ENCODE results near the gene ZNF331. TPM values are rescaled to one million over a fixed set of nuclear protein-coding genes. Genes with fewer than 3 reads are reported as not detected.

Gene ZNF331
- polyA plus RNA-seq, 1 donor (not counting 4 experiments of a cell fraction or from before 2014, with no cell fraction given): 5.1 TPM

DNA sequence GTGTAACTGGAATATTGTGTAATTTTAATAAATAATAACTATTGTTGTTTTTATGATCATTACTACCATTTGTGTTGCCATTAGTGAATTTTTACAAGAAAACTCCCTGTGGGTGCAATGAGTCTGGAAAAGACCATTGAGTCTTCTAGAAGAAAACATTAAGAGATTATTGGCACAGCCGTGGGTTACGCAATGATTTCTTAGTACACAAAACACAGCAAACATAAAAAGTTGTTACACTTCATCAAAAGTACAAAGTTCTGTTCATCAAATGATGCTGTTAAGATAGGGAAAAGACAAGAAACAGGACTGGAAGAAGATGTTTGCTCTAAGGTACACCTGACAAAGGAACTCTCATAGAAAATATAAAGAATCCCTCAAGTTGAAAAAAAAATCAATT lies 41.6 kb downstream of the ZNF331 start:
- Histone ChIP-seq H3K9me1 (ENCODE audit: control insufficient read depth, extremely low read depth, insufficient read depth, low read length) (no peaks in the 10 kb centered on the region), H3K9ac (ENCODE audit: control insufficient read depth, extremely low read depth, insufficient read depth, low read length) (no peak overlapping the region), H3K4me1 (ENCODE audit: control insufficient read depth, extremely low read depth, insufficient read depth, low read length) (no peaks in the 10 kb centered on the region), H4K20me1 (ENCODE audit: control insufficient read depth, extremely low read depth, insufficient read depth, low read length) (no peaks in the 10 kb centered on the region), H2AFZ (ENCODE audit: control insufficient read depth, low read length) (no peak overlapping the region), H3K4me3 (ENCODE audit: control insufficient read depth in 2 of 3, extremely low read depth in 1 of 3, insufficient read depth in 2 of 3, low read depth in 1 of 3, low read length in 3 of 3) (no peak overlapping the region), H3K79me2 (ENCODE audit: control insufficient read depth, insufficient read depth, low read length) (no peaks in the 10 kb centered on the region), H3K4me2 (ENCODE audit: control insufficient read depth, extremely low read depth, insufficient read depth, low read depth, low read length) (no peak overlapping the region), H3K27me3 (ENCODE audit: control insufficient read depth, extremely low read depth, insufficient read depth, low read length) (no peaks in the 10 kb centered on the region), H3K27ac (ENCODE audit: control insufficient read depth, insufficient read depth, low read length) (no peak overlapping the region), H3K36me3 (ENCODE audit: control insufficient read depth in 2 of 2, extremely low read depth in 1 of 2, insufficient read depth in 2 of 2, low read length in 2 of 2) (peaks cover 6 to 10% of the 10 kb centered on the region in 2 experiments), H3K9me3 (ENCODE audit: control insufficient read depth, low read depth, low read length) (peaks cover 15% of the 10 kb centered on the region)
- DNase-seq (ENCODE audit: low read depth, low spot score) (no peak), FAIRE-seq (no peak)
- no peak for TF ChIP-seq EZH2 (IDR thresholded peaks at IDR 0.05; ENCODE audit: low read length)
- TF ChIP-seq, protein P1, sequence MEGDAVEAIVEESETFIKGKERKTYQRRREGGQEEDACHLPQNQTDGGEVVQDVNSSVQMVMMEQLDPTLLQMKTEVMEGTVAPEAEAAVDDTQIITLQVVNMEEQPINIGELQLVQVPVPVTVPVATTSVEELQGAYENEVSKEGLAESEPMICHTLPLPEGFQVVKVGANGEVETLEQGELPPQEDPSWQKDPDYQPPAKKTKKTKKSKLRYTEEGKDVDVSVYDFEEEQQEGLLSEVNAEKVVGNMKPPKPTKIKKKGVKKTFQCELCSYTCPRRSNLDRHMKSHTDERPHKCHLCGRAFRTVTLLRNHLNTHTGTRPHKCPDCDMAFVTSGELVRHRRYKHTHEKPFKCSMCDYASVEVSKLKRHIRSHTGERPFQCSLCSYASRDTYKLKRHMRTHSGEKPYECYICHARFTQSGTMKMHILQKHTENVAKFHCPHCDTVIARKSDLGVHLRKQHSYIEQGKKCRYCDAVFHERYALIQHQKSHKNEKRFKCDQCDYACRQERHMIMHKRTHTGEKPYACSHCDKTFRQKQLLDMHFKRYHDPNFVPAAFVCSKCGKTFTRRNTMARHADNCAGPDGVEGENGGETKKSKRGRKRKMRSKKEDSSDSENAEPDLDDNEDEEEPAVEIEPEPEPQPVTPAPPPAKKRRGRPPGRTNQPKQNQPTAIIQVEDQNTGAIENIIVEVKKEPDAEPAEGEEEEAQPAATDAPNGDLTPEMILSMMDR (optimal IDR thresholded peaks at IDR 0.05 in 1 of 3, IDR thresholded peaks at IDR 0.05 in 1 of 3, conservative IDR thresholded peaks at IDR 0.05 in 1 of 3; ENCODE audit: extremely low read depth in 1 of 3, insufficient read depth in 2 of 3, low read length in 3 of 3): no peak
- dilution Hi-C loops (cut with MboI; ENCODE audit: extremely low pct_ligation_motif_present, low sequenced_read_pairs): no loop called here

DNA sequence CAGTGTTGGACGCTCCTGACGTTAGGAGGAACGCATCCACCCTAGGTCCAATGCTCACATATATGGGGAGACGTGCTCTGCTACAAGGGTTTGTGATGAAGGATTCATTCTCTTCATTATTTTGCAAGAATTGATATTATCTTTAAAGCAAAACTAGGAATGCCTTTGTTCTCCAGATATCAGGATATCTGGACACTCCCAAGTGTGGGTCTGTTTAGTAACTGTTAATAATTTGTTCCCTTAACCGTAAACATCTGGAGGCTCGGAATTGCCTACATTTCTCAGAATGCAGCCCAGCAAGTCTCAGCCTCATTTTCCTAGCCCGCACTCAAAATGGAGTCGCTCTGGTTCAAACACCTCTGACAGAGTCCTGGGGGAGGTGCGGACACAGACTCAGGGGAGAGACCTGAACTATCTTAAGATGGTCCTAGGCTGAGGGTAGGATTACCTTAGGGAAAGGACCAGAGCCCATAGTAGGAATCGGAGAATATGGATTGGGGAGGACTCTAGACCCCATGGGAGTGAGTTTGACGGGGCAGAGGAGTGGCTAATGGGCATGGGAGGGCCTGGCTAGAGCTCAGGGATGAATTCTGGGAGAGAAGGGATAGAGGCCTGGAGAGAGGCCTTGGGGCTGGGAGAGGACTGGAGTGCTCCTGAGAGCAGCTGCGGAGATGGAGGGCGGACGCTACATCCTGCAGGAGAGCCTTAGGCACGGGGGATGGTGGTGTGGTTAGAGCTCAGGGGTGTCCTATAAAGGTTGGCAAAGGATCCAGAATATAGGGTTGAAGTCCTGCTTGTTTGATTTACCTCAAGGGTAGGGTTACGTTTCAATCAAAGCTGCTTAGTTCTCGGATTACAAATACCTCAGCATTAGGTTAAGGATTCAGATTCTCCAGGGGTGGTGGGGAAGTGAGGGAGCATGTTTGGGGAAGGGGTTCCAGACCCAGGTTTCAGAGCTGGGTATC lies 43.2 kb downstream of the ZNF331 start:
- H3K27ac ChIP-seq (ENCODE audit: control insufficient read depth, insufficient read depth, low read length): no peak overlapping the region
- H2AFZ ChIP-seq (ENCODE audit: control insufficient read depth, low read length): no peak overlapping the region
- dilution Hi-C loops (cut with MboI; ENCODE audit: extremely low pct_ligation_motif_present, low sequenced_read_pairs): no loop called here
- peaks cover 6 to 10% of the 10 kb centered on the region in 2 experiments for H3K36me3 ChIP-seq (ENCODE audit: control insufficient read depth in 2 of 2, extremely low read depth in 1 of 2, insufficient read depth in 2 of 2, low read length in 2 of 2)
- DNase-seq (ENCODE audit: low read depth, low spot score): no peak
- FAIRE-seq: no peak
- no peak for TF ChIP-seq EZH2 (IDR thresholded peaks at IDR 0.05; ENCODE audit: low read length)
- TF ChIP-seq, protein P1 (optimal IDR thresholded peaks at IDR 0.05 in 1 of 3, IDR thresholded peaks at IDR 0.05 in 1 of 3, conservative IDR thresholded peaks at IDR 0.05 in 1 of 3; ENCODE audit: extremely low read depth in 1 of 3, insufficient read depth in 2 of 3, low read length in 3 of 3): no peak
- no peak overlapping the region for H3K4me3 ChIP-seq (ENCODE audit: control insufficient read depth in 2 of 3, extremely low read depth in 1 of 3, insufficient read depth in 2 of 3, low read depth in 1 of 3, low read length in 3 of 3)
- no peaks in the 10 kb centered on the region for H3K4me1 ChIP-seq (ENCODE audit: control insufficient read depth, extremely low read depth, insufficient read depth, low read length)
- H3K79me2 ChIP-seq (ENCODE audit: control insufficient read depth, insufficient read depth, low read length): no peaks in the 10 kb centered on the region
- no peak overlapping the region for H3K4me2 ChIP-seq (ENCODE audit: control insufficient read depth, extremely low read depth, insufficient read depth, low read depth, low read length)
- H4K20me1 ChIP-seq (ENCODE audit: control insufficient read depth, extremely low read depth, insufficient read depth, low read length): no peaks in the 10 kb centered on the region
- no peaks in the 10 kb centered on the region for H3K27me3 ChIP-seq (ENCODE audit: control insufficient read depth, extremely low read depth, insufficient read depth, low read length)
- H3K9me3 ChIP-seq (ENCODE audit: control insufficient read depth, low read depth, low read length): peaks cover 14% of the 10 kb centered on the region
- no peaks in the 10 kb centered on the region for H3K9me1 ChIP-seq (ENCODE audit: control insufficient read depth, extremely low read depth, insufficient read depth, low read length)
- H3K9ac ChIP-seq (ENCODE audit: control insufficient read depth, extremely low read depth, insufficient read depth, low read length): no peak overlapping the region

All from keratinocyte (primary cell).